Esophagus squamous epithelium (tissue), 5 donors: ENCODE data around the gene VMP1. TPM values are rescaled to one million over a fixed set of nuclear protein-coding genes. Genes with fewer than 3 reads are reported as not detected.
"Not testable (repeated sequence)": the region's sequence is repeated elsewhere in the genome, so short reads cannot be mapped to it uniquely, and the experiment has no call there.

Experiments used
- DNase-seq: peaks from one replicate; lab custom pipeline; 2025; lab: John Stamatoyannopoulos, UW
- H3K27ac ChIP-seq, 4 donors: fragments of 200-600 bp; sonication (generic); one replicate each; pipeline ENCODE4 v1.5.1; 2016 to 2019; ENCODE audit warnings: mild to moderate bottlenecking in 1 of 4
- H3K27me3 ChIP-seq, 4 donors: fragments of 200-600 bp; sonication (generic); 1 replicate in 3 of 4; 2 replicates in 1 of 4; pipeline versions ENCODE4 v1.5.1 to v1.6.0; 2017 to 2021; ENCODE audit warnings: antibody characterized with exemption in 1 of 4
- H3K36me3 ChIP-seq, 3 donors: fragments of 200-600 bp; sonication (generic); one replicate each; pipeline ENCODE4 v1.5.1; 2016 to 2019
- H3K4me1 ChIP-seq, 3 donors: fragments of 200-600 bp; sonication (generic); one replicate each; pipeline ENCODE4 v1.5.1; 2017 to 2019
- H3K4me3 ChIP-seq, 4 donors: fragments of 200-600 bp; sonication (generic); 1 replicate in 3 of 4; 2 replicates in 1 of 4; pipeline ENCODE4 v1.5.1; 2016 to 2019; ENCODE audit warnings: mild to moderate bottlenecking in 2 of 4, moderate library complexity in 1 of 4
- H3K9me3 ChIP-seq, 3 donors: fragments of 200-600 bp; sonication (generic); one replicate each; pipeline ENCODE4 v1.5.1; 2016 to 2019
- POLR2A ChIP-seq, 4 donors: fragments of 450-650 bp; IDR thresholded peaks; one replicate each; pipeline ENCODE4 v1.6.1; 2017; ENCODE audit warnings: antibody characterized with exemption in 4 of 4, mild to moderate bottlenecking in 4 of 4, moderate library complexity in 3 of 4
- WGBS, 2 donors: methylation state at CpG; one replicate each; pipeline ENCODE4 v1.1.5; 2018; 5-methylcytosine and 5-hydroxymethylcytosine counted together
- intact Hi-C: fragments of 100-400 bp; cut with DNase I; formaldehyde crosslinking; loops from one replicate; pipeline ENCODE4 v1.15.0; 2022
- total RNA-seq, 4 donors: library from RNA; depleted of rRNA; stranded (reverse); fragments of >200 nt; gene quantifications; one replicate each; pipeline ENCODE4 v1.1.0, GENCODE V29; 2016
- TF ChIP-seq, protein P1 (sequence below), 6 experiments: fragments of 450-650 bp in 4 of 6; fragments of 200-600 bp in 2 of 6; sonication (generic) in 2 of 6; IDR thresholded peaks; one replicate each; pipeline ENCODE4 v1.5.1; 2016 to 2019; ENCODE audit warnings: antibody characterized with exemption in 6 of 6, mild to moderate bottlenecking in 4 of 6, moderate library complexity in 4 of 6
- donor health status: DM: yes; HTN: yes; CAD: no.

Gene VMP1
- total RNA-seq, 4 donors from 2014 or later, result 132 to 363 (median 141) TPM

DNA sequence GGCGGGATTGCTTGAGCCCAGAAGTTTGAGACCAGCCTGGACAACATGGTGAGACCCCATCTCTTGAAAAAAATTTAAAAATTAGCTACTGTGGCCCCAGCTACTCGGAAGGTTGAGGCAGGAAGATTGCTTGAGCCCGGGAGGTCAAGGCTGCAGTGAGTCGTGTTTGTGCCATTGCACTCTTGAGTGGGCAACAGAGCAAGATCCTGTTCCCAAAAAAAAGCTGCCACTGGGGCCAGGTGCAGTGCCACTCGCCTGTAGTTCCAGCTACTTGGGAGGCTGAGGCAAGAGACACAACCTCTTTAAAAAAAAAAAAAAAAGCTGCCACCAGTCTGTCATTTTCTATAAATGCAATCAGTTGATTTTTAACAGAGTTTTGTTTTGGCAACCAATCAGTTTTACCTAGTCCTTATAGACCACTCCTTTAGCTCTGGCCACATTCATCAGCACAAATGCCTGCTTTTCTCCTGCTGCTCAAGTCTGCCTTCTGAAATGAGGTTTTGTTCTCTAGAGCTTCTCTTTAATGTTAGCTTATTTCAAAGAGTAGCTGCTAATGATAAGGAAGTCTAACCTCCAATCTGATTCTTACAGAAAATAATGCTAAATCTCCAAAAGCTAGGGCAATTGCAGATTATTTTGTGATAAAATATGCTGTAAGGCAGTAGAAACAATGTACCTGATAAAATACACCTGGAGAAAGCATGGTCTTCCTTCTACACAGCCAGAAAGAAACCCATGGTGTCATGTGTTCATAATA, 120.4 kb downstream of the VMP1 start:
- 75 to 76% methylated on average over 5 of the region's 5 CpGs for WGBS, 2 donors
- no peak for TF ChIP-seq POLR2A (IDR thresholded peaks at IDR 0.05)
- TF ChIP-seq, protein P1, sequence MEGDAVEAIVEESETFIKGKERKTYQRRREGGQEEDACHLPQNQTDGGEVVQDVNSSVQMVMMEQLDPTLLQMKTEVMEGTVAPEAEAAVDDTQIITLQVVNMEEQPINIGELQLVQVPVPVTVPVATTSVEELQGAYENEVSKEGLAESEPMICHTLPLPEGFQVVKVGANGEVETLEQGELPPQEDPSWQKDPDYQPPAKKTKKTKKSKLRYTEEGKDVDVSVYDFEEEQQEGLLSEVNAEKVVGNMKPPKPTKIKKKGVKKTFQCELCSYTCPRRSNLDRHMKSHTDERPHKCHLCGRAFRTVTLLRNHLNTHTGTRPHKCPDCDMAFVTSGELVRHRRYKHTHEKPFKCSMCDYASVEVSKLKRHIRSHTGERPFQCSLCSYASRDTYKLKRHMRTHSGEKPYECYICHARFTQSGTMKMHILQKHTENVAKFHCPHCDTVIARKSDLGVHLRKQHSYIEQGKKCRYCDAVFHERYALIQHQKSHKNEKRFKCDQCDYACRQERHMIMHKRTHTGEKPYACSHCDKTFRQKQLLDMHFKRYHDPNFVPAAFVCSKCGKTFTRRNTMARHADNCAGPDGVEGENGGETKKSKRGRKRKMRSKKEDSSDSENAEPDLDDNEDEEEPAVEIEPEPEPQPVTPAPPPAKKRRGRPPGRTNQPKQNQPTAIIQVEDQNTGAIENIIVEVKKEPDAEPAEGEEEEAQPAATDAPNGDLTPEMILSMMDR (IDR thresholded peaks at IDR 0.05), result no peak
- no peak for DNase-seq
- intact Hi-C loops, result no loop called here
- Histone ChIP-seq H3K36me3 (peaks cover 0 to 2% (median 0%) of the 10 kb centered on the region in 3 donors), H3K4me1 (peaks cover 24 to 71% (median 44%) of the 10 kb centered on the region in 3 donors), H3K27me3 (no peaks in the 10 kb centered on the region), H3K4me3 (peak overlapping the region in 1 of 4 donors; percentile 34), H3K9me3 (no peaks in the 10 kb centered on the region), H3K27ac (peak overlapping the region; percentile 75 to 87 (median 81))

DNA sequence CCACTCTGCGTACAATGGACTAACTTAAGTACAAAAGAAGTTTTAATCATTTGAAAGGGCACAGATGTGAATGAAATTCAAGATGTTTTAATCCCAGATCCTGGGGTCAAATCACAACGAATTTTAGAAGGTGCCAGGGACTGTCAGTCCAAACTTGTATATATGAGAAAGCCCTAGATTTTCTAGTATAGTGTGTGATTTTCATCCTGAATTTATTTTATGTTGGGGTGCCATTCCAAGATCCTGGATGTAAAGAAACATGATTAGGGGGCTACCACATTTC, 121.0 kb downstream of the VMP1 start:
- intact Hi-C loops, result no loop called here
- peak overlapping the region in 1 of 4 donors; percentile 34 for H3K4me3 ChIP-seq
- peak overlapping the region; percentile 75 to 87 (median 81) for H3K27ac ChIP-seq
- WGBS, 2 donors, result 37 to 49% methylated on average over 2 of the region's 2 CpGs
- no peaks in the 10 kb centered on the region for H3K9me3 ChIP-seq
- no peak for TF ChIP-seq POLR2A (IDR thresholded peaks at IDR 0.05)
- TF ChIP-seq, protein P1 (IDR thresholded peaks at IDR 0.05), result no peak
- no peaks in the 10 kb centered on the region for H3K36me3 ChIP-seq
- no peaks in the 10 kb centered on the region for H3K27me3 ChIP-seq
- DNase-seq, result no peak
- H3K4me1 ChIP-seq, result peaks cover 24 to 73% (median 44%) of the 10 kb centered on the region in 3 donors

- WGBS, 2 donors, result 19 to 30% methylated on average over 6 to 7 of the region's 7 CpGs
- peaks cover 24 to 73% (median 44%) of the 10 kb centered on the region in 3 donors for H3K4me1 ChIP-seq
These were observed 121.4 kb downstream of the VMP1 start for GRCh38 chr17:59828819-59829216.

GRCh38 chr17:59829217-59830006, 122.0 kb downstream of the VMP1 start:
- 5% methylated on average over 4 of the region's 4 CpGs for WGBS, 2 donors
- intact Hi-C loops, result no loop called here
- no peaks in the 10 kb centered on the region for H3K36me3 ChIP-seq
- H3K4me1 ChIP-seq, result peaks cover 24 to 73% (median 44%) of the 10 kb centered on the region in 3 donors
- no peaks in the 10 kb centered on the region for H3K9me3 ChIP-seq
- DNase-seq, result no peak
- no peaks in the 10 kb centered on the region for H3K27me3 ChIP-seq
- TF ChIP-seq POLR2A (IDR thresholded peaks at IDR 0.05), result peak in 1 of 4 donors; percentile 21
- TF ChIP-seq, protein P1 (IDR thresholded peaks at IDR 0.05), result no peak
- H3K4me3 ChIP-seq, result peak overlapping the region in 2 of 4 donors; percentile 11 to 34
- peak overlapping the region; percentile 75 to 87 (median 81) for H3K27ac ChIP-seq

More at GRCh38 chr17:59828819-59829216, 121.4 kb downstream of the VMP1 start:
- DNase-seq, intact Hi-C loops, H3K36me3 ChIP-seq, H3K27me3 ChIP-seq, H3K9me3 ChIP-seq: not testable (repeated sequence)
- Histone ChIP-seq H3K4me3 (peak overlapping the region in 2 of 4 donors; percentile 11 to 34), H3K27ac (peak overlapping the region; percentile 75 to 87 (median 81))

GRCh38 chr17:59830007-59830630, 122.7 kb downstream of the VMP1 start:
- no peaks in the 10 kb centered on the region for H3K9me3 ChIP-seq
- intact Hi-C loops, result no loop called here
- H3K4me1 ChIP-seq, result peaks cover 24 to 70% (median 44%) of the 10 kb centered on the region in 3 donors
- H3K27me3 ChIP-seq, result no peaks in the 10 kb centered on the region
- TF ChIP-seq, protein P1 (IDR thresholded peaks at IDR 0.05), result no peak
- no peak for TF ChIP-seq POLR2A (IDR thresholded peaks at IDR 0.05)
- peak overlapping the region in 1 of 4 donors; percentile 34 for H3K4me3 ChIP-seq
- peak overlapping the region; percentile 75 to 87 (median 81) for H3K27ac ChIP-seq
- DNase-seq, result no peak
- no peaks in the 10 kb centered on the region for H3K36me3 ChIP-seq
- 39 to 50% methylated on average over 3 of the region's 3 CpGs for WGBS, 2 donors
